ENCODE measurements around the gene FAM83G. TPM values are rescaled to one million over a fixed set of nuclear protein-coding genes. Genes with fewer than 3 reads are reported as not detected.

FAM83G gene
- total and polyA plus RNA-seq, 2 donors (not counting 3 experiments of a cell fraction or from before 2014, with no cell fraction given), result 7.0 to 10.9 TPM

DNA sequence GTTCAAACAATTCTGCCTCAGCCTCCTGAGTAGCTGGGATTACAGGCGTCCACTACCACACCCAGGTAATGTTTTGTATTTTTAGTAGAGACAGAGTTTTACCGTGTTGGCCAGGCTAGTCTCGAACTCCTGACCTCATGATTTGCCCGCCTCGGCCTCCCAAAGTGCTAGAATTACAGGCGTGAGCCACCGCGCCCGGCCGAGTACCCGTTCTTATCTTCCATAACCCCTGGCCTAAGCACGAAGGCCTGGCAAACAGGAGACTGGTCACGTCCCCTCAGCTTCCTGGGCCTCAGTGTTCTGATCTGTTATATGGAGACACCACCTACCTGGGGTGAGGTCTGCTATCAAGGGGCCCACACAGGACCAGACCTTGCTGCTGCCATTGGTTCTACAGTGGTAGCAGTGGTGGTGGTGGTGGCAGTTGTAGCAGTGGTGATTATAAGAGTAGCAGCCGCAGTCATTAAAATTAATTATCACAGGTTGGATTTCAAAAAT, 51.3 kb downstream of the FAM83G start:
- Histone ChIP-seq H4K20me1 (replicated peaks; ENCODE audit: control insufficient read depth, extremely low read depth, insufficient read depth, low read length) (no peaks in the 10 kb centered on the region), H3K9me1 (replicated peaks; ENCODE audit: control insufficient read depth, extremely low read depth, insufficient read depth, low read length) (no peaks in the 10 kb centered on the region), H3K79me2 (ENCODE audit: control insufficient read depth, insufficient read depth, low read length) (no peaks in the 10 kb centered on the region), H3K9me3 (replicated peaks; ENCODE audit: control insufficient read depth, insufficient read depth, low read length) (no peaks in the 10 kb centered on the region), H3K9ac (replicated peaks; ENCODE audit: extremely low read depth, insufficient read depth, low read length) (no peak overlapping the region), H3K36me3 (ENCODE audit: control insufficient read depth in 2 of 2, extremely low read depth in 1 of 2, insufficient read depth in 2 of 2, low read length in 2 of 2) (no peaks in the 10 kb centered on the region), H3K4me3 (replicated peaks in 1 of 3; ENCODE audit: insufficient read depth in 1 of 3, low read depth in 1 of 3, low read length in 3 of 3) (no peak overlapping the region), H2AFZ (ENCODE audit: low read depth, low read length) (no peak overlapping the region), H3K27me3 (ENCODE audit: control insufficient read depth in 2 of 2, insufficient read depth in 2 of 2, low read length in 2 of 2) (peaks cover 0 to 8% of the 10 kb centered on the region in 2 experiments), H3K4me1 (ENCODE audit: control insufficient read depth, extremely low read depth, insufficient read depth, low read length) (no peaks in the 10 kb centered on the region), H3K4me2 (ENCODE audit: insufficient read depth, low read length) (no peak overlapping the region), H3K27ac (ENCODE audit: insufficient read depth, low read depth, low read length) (no peak overlapping the region)
- dilution Hi-C loops (cut with MboI; ENCODE audit: extremely low pct_ligation_motif_present, low sequenced_read_pairs) (no loop called here), intact Hi-C loops (cut with micrococcal nuclease) (no loop called here)
- ChIA-PET POLR2A (no interaction called here), CTCF (interaction anchor here (0.7 to 1.7 kb wide), 2 partner anchors 8 to 10 kb away, joined by 3 to 9 read pairs; no protein-coding TSS in a partner anchor)
- TF ChIP-seq FOS (IDR thresholded peaks at IDR 0.05; ENCODE audit: borderline replicate concordance, insufficient read depth, low read length) (no peak), MYC (IDR thresholded peaks at IDR 0.05; ENCODE audit: low read depth, low read length) (no peak), POLR2A (IDR thresholded peaks at IDR 0.05; ENCODE audit: low read depth, low read length) (no peak), POLR2AphosphoS5 (IDR thresholded peaks at IDR 0.05; ENCODE audit: insufficient read depth, low read depth, low read length) (no peak), MAX (IDR thresholded peaks at IDR 0.05; ENCODE audit: insufficient read depth, insufficient read length) (no peak), JUN (IDR thresholded peaks at IDR 0.05; ENCODE audit: borderline replicate concordance, insufficient read depth, insufficient read length, low read depth) (no peak), EZH2 (IDR thresholded peaks at IDR 0.05; ENCODE audit: borderline replicate concordance, low read depth, low read length, severe bottlenecking) (no peak), GATA2 (IDR thresholded peaks at IDR 0.05; ENCODE audit: insufficient read depth, insufficient read length, low read depth, low read length) (no peak)
- TF ChIP-seq, protein P1, sequence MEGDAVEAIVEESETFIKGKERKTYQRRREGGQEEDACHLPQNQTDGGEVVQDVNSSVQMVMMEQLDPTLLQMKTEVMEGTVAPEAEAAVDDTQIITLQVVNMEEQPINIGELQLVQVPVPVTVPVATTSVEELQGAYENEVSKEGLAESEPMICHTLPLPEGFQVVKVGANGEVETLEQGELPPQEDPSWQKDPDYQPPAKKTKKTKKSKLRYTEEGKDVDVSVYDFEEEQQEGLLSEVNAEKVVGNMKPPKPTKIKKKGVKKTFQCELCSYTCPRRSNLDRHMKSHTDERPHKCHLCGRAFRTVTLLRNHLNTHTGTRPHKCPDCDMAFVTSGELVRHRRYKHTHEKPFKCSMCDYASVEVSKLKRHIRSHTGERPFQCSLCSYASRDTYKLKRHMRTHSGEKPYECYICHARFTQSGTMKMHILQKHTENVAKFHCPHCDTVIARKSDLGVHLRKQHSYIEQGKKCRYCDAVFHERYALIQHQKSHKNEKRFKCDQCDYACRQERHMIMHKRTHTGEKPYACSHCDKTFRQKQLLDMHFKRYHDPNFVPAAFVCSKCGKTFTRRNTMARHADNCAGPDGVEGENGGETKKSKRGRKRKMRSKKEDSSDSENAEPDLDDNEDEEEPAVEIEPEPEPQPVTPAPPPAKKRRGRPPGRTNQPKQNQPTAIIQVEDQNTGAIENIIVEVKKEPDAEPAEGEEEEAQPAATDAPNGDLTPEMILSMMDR (IDR thresholded peaks at IDR 0.05; ENCODE audit: extremely low read depth in 1 of 2, insufficient read depth in 1 of 2, low read depth in 1 of 2, low read length in 2 of 2), result no peak
- FAIRE-seq, result no peak
- no peak for DNase-seq (ENCODE audit: low read depth, low spot score)
- BruUV-seq (replicated peaks), result no TSS peak

All from endothelial cell of umbilical vein (primary cell).